GM12892 (cell line): ENCODE data around the gene GSTA5.
"Not testable (repeated sequence)": the region's sequence is repeated elsewhere in the genome, so short reads cannot be mapped to it uniquely, and the experiment has no call there.

ENCODE experiments used
- POLR2A ChIP-seq: IDR thresholded peaks from 2 replicates; pipeline ENCODE4 v1.6.1; 2011; ENCODE audit warnings: low read depth, low read length, control low read depth
- POLR2AphosphoS5 ChIP-seq: IDR thresholded peaks from 2 replicates; pipeline ENCODE4 v1.6.1; 2011; ENCODE audit warnings: low read depth, low read length, control low read depth
- TAF1 ChIP-seq: IDR thresholded peaks from 2 replicates; pipeline ENCODE4 v1.6.1; 2011; ENCODE audit warnings: low read depth, mild to moderate bottlenecking, control low read depth, low read length, borderline replicate concordance

DNA sequence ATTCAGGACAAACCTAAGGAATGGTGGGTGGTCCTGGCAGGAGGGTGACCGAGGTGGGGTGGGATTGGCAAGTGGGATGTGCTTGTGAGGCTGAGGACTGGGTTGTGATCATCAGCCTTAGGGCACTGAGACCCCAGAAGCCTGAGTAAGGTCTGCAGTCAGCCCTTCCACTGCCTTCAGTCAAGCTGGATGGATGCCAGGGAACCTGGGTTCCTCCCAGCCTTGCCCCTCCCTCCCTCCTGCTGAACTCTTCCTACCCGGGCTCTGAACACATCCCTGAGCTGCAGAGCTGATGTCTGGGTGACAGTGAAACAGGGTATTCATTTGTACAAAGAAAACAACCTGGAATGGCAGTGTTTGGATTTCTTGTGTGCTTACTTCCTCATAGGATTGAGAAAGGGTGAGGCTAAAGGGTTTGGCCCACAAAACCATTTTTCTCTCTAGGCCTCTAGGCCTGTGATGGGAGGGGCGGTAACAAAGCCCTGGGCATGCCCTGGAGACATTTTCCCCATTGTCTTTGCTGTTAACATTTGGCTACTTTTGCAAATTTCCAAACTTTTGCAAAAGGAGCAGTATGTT lies 57.8 kb downstream of the GSTA5 start:
- not testable (repeated sequence) for TF ChIP-seq POLR2A, POLR2AphosphoS5, TAF1
